Endothelial cell of umbilical vein (primary cell): ENCODE data around the gene HMGN2.

Experiments used
- GATA2 ChIP-seq: IDR thresholded peaks from 2 replicates; pipeline ENCODE4 v1.7.0; 2011; ENCODE audit warnings: low read depth, mild to moderate bottlenecking, moderate library complexity, mixed read lengths, low read length; ENCODE audit not compliant: insufficient read length, insufficient read depth
- POLR2A ChIP-seq: IDR thresholded peaks from 2 replicates; pipeline ENCODE4 v1.6.1; 2012; ENCODE audit warnings: low read depth, mild to moderate bottlenecking, control low read depth, low read length
- POLR2AphosphoS5 ChIP-seq: IDR thresholded peaks from 2 replicates; pipeline ENCODE4 v1.6.1; 2012; ENCODE audit warnings: low read depth, mild to moderate bottlenecking, control low read depth, low read length, moderate library complexity; ENCODE audit not compliant: insufficient read depth
- TF ChIP-seq, protein P1 (sequence below), 2 donors: IDR thresholded peaks; 1 replicate in 1 of 2; 2 replicates in 1 of 2; pipeline ENCODE4 v1.5.1; 2011; ENCODE audit warnings: low read length in 2 of 2, mild to moderate bottlenecking in 2 of 2, moderate library complexity in 2 of 2, control low read depth in 1 of 2, inconsistent platforms in 1 of 2, low read depth in 1 of 2; ENCODE audit not compliant: insufficient read depth in 1 of 2; ENCODE audit errors: extremely low read depth in 1 of 2
- TF ChIP-seq, protein P2 (sequence below): IDR thresholded peaks from 2 replicates; pipeline ENCODE4 v1.6.1; 2011; ENCODE audit not compliant: insufficient read depth, insufficient read length

DNA sequence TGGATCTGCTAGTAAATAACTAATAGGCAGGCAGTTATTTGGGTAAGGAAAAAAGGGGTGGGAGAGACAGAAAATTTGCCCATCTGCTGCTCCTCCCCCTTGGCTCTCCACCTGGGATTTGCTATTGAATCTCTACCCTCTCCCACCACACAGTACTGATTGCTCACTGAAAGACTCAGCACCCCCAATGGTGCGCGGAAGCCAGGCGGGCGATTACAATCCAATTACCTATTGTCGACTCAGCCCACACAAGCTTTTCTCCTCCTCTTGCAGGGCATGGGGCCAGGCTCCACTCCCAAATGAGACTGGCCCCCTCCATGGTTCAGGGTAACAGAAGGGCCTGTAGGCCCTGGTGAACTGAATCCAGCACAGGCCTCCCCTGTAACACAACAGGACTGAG, 2.7 kb upstream of the HMGN2 start:
- TF ChIP-seq, protein P1, sequence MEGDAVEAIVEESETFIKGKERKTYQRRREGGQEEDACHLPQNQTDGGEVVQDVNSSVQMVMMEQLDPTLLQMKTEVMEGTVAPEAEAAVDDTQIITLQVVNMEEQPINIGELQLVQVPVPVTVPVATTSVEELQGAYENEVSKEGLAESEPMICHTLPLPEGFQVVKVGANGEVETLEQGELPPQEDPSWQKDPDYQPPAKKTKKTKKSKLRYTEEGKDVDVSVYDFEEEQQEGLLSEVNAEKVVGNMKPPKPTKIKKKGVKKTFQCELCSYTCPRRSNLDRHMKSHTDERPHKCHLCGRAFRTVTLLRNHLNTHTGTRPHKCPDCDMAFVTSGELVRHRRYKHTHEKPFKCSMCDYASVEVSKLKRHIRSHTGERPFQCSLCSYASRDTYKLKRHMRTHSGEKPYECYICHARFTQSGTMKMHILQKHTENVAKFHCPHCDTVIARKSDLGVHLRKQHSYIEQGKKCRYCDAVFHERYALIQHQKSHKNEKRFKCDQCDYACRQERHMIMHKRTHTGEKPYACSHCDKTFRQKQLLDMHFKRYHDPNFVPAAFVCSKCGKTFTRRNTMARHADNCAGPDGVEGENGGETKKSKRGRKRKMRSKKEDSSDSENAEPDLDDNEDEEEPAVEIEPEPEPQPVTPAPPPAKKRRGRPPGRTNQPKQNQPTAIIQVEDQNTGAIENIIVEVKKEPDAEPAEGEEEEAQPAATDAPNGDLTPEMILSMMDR (IDR thresholded peaks at IDR 0.05; ENCODE audit: extremely low read depth in 1 of 2, insufficient read depth in 1 of 2, low read depth in 1 of 2, low read length in 2 of 2), result no peak
- no peak for TF ChIP-seq GATA2
- no peak for TF ChIP-seq POLR2A
- no peak for TF ChIP-seq POLR2AphosphoS5
- TF ChIP-seq, protein P2, sequence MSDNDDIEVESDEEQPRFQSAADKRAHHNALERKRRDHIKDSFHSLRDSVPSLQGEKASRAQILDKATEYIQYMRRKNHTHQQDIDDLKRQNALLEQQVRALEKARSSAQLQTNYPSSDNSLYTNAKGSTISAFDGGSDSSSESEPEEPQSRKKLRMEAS, result no peak
